Measurements from ENCODE around the gene CCNG1.
A peak's percentile ranks its signal among the peaks of the same experiment; 100 is the strongest.
"Not testable (repeated sequence)": the region's sequence is repeated elsewhere in the genome, so short reads cannot be mapped to it uniquely, and the experiment has no call there.

The CCNG1 gene

GRCh38 chr5:163437309-163438182 lies at the start of gene CCNG1:
TSS of gene CCNG1 (plus strand) at chr5:163437595. CDS start at chr5:163439257, 1,662 bp downstream.
- peak within 1 kb of the TSS; percentile 97 for H3K9ac ChIP-seq (ENCODE audit: low read depth, low read length, poor library complexity, severe bottlenecking)
- peaks cover 46% of the 10 kb centered on the region for H3K79me2 ChIP-seq (ENCODE audit: insufficient read depth, low read length)
- H3F3A ChIP-seq (ENCODE audit: low read depth): no peaks in the 10 kb centered on the region
- H2AFZ ChIP-seq (ENCODE audit: low read length): peak within 1 kb of the TSS; percentile 75; the same call in 1 of the 2 replicates
- H3K4me1 ChIP-seq (ENCODE audit: insufficient read depth, low read length, poor library complexity, severe bottlenecking): peaks cover 22% of the 10 kb centered on the region
- no peaks in the 10 kb centered on the region for H3K9me2 ChIP-seq (replicated peaks; ENCODE audit: low read depth, low read length)
- peaks cover 21% of the 10 kb centered on the region for H4K20me1 ChIP-seq (ENCODE audit: insufficient read depth, low read length, poor library complexity, severe bottlenecking)
- TF ChIP-seq EZH2phosphoT487 (IDR thresholded peaks at IDR 0.05; ENCODE audit: borderline replicate concordance) (no peak), CTCF (conservative IDR thresholded peaks at IDR 0.05; ENCODE audit: low read length) (no peak)
- H3K9me3 ChIP-seq (ENCODE audit: insufficient read depth, low read depth, low read length): no peaks in the 10 kb centered on the region
- peak within 1 kb of the TSS; percentile 91 for H3K4me2 ChIP-seq (ENCODE audit: low read depth, low read length, poor library complexity, severe bottlenecking)
- peak within 1 kb of the TSS; percentile 93 for H3K4me3 ChIP-seq (ENCODE audit: low read length, poor library complexity, severe bottlenecking)
- peaks cover 3% of the 10 kb centered on the region; the same call in 1 of the 2 replicates for H3K36me3 ChIP-seq (ENCODE audit: insufficient read depth, low read length)
- no peaks in the 10 kb centered on the region for H3K27me3 ChIP-seq (ENCODE audit: insufficient read depth, low read length, poor library complexity, severe bottlenecking)

GRCh38 chr5:163395792-163396191 lies 41.6 kb upstream of the CCNG1 start:
- Histone ChIP-seq H3K9ac (ENCODE audit: low read depth, low read length, poor library complexity, severe bottlenecking) (no peak overlapping the region), H3K36me3 (ENCODE audit: insufficient read depth, low read length) (no peaks in the 10 kb centered on the region), H3K9me2 (replicated peaks; ENCODE audit: low read depth, low read length) (no peaks in the 10 kb centered on the region), H2AFZ (ENCODE audit: low read length) (no peak overlapping the region), H3K4me2 (ENCODE audit: low read depth, low read length, poor library complexity, severe bottlenecking) (no peak overlapping the region), H3K4me1 (ENCODE audit: insufficient read depth, low read length, poor library complexity, severe bottlenecking) (no peaks in the 10 kb centered on the region), H3F3A (ENCODE audit: low read depth) (no peaks in the 10 kb centered on the region), H3K9me3 (ENCODE audit: insufficient read depth, low read depth, low read length) (no peaks in the 10 kb centered on the region), H3K27me3 (ENCODE audit: insufficient read depth, low read length, poor library complexity, severe bottlenecking) (no peaks in the 10 kb centered on the region), H3K79me2 (ENCODE audit: insufficient read depth, low read length) (no peaks in the 10 kb centered on the region), H3K4me3 (ENCODE audit: low read length, poor library complexity, severe bottlenecking) (no peak overlapping the region), H4K20me1 (ENCODE audit: insufficient read depth, low read length, poor library complexity, severe bottlenecking) (no peaks in the 10 kb centered on the region)
- TF ChIP-seq CTCF (conservative IDR thresholded peaks at IDR 0.05; ENCODE audit: low read length): no peak
- no peak for TF ChIP-seq EZH2phosphoT487 (IDR thresholded peaks at IDR 0.05; ENCODE audit: borderline replicate concordance)

GRCh38 chr5:163396818-163397340 lies 40.5 kb upstream of the CCNG1 start:
- H3K4me3 ChIP-seq (ENCODE audit: low read length, poor library complexity, severe bottlenecking); H3F3A ChIP-seq (ENCODE audit: low read depth); H3K36me3 ChIP-seq (ENCODE audit: insufficient read depth, low read length); H3K4me2 ChIP-seq (ENCODE audit: low read depth, low read length, poor library complexity, severe bottlenecking); H4K20me1 ChIP-seq (ENCODE audit: insufficient read depth, low read length, poor library complexity, severe bottlenecking); H2AFZ ChIP-seq (ENCODE audit: low read length); H3K9ac ChIP-seq (ENCODE audit: low read depth, low read length, poor library complexity, severe bottlenecking); H3K9me3 ChIP-seq (ENCODE audit: insufficient read depth, low read depth, low read length); H3K4me1 ChIP-seq (ENCODE audit: insufficient read depth, low read length, poor library complexity, severe bottlenecking); H3K79me2 ChIP-seq (ENCODE audit: insufficient read depth, low read length); H3K9me2 ChIP-seq (replicated peaks; ENCODE audit: low read depth, low read length); H3K27me3 ChIP-seq (ENCODE audit: insufficient read depth, low read length, poor library complexity, severe bottlenecking): not testable (repeated sequence)

All from Loucy (cell line).